ENCODE results near the gene MDH1.

Gene MDH1

DNA sequence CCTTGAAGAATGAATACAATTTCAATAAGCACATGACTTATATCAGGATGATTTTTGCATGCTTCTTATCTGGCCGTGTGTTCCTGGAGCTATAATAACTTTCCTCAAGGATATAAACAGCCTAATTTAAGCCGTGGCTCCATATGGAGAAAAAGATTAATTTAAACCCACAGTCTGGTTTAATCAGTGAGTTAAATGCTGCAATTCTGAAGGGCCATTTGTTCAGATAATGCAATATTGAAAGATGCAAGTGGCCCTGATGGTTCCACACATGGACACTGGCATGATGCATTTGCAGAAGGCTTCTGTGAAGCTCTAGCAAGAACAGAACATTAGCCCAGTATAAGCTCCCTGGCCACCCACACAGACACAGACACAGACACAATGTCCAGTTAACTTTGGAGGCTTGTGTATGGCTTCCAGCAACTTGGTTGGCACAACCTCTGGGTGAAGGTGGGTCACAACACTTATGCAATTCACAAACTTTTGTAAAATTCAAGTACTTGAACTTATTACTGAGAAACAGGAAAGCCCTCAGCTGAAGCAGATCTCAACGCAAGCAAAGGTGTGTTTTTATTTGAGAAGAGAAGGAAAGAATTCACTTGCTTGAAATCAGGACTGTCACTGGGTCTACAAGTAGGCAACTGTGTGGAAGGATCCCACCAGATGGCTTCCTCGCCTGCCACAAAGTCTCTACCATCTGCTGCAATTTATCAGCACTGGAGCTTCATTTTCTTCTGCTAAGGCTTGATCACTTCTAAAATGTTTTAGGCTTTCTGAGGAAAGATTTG is 63.3 kb downstream of the MDH1 start:
- DNase-seq (ENCODE audit: insufficient read length, low spot score): no peak
- FAIRE-seq: peak; percentile 91
- TF ChIP-seq, protein P1, sequence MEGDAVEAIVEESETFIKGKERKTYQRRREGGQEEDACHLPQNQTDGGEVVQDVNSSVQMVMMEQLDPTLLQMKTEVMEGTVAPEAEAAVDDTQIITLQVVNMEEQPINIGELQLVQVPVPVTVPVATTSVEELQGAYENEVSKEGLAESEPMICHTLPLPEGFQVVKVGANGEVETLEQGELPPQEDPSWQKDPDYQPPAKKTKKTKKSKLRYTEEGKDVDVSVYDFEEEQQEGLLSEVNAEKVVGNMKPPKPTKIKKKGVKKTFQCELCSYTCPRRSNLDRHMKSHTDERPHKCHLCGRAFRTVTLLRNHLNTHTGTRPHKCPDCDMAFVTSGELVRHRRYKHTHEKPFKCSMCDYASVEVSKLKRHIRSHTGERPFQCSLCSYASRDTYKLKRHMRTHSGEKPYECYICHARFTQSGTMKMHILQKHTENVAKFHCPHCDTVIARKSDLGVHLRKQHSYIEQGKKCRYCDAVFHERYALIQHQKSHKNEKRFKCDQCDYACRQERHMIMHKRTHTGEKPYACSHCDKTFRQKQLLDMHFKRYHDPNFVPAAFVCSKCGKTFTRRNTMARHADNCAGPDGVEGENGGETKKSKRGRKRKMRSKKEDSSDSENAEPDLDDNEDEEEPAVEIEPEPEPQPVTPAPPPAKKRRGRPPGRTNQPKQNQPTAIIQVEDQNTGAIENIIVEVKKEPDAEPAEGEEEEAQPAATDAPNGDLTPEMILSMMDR (IDR thresholded peaks at IDR 0.05; ENCODE audit: insufficient read depth, missing control alignments): no peak

DNA sequence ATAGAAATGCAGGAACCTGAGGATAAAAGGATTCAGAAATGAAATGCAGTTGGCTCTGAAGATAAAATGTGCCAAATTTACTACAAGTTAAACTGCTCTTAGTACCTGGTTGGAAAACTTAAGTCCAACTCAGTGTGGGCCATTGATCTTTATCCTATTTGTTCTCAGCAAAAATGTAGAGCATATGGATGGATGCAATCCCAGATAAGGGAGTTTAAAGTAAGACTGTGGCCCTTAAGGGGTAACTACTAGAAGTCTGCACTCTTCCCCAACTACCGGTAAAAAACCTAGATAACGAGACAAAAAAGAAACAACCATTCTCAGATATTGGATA is 63.9 kb downstream of the MDH1 start:
- DNase-seq (ENCODE audit: insufficient read length, low spot score) (no peak), FAIRE-seq (peak; percentile 63)
- TF ChIP-seq, protein P1 (IDR thresholded peaks at IDR 0.05; ENCODE audit: insufficient read depth, missing control alignments): no peak

DNA sequence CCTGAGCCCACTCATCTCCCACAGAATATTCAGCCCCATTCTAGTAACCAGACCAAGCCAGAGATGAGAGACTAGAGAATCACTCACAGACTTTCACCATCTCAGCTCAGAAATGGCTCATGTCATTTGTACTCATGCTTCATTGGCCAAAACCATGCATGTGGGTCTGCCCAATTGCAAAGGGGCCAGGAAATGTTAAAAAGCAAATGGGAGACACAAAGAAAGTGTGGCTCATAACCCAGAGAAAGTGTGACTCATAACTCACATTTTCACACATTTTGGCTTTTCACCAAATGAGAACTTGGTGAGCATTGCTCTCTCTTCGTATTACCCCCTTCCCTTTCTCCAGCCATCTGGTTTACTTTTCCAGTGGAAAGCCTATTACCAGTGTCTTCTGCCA is 66.2 kb downstream of the MDH1 start:
- TF ChIP-seq, protein P1 (IDR thresholded peaks at IDR 0.05; ENCODE audit: insufficient read depth, missing control alignments): no peak
- no peak for DNase-seq (ENCODE audit: insufficient read length, low spot score)
- FAIRE-seq: no peak

All from D721Med (cell line).